BLaER1 treated with 17β-estradiol and CSF1 and Interleukin-3, amounts not matched to agents 10 nM and 100 nM (cell line): ENCODE data around the gene ARPC2.

Experiments used
- H3K27ac ChIP-seq, 11 experiments: shearing (Covaris generic); formaldehyde crosslinking; 2 replicates each; pipeline ENCODE4 v1.8.1; 2022
- H3K27me3 ChIP-seq, 11 experiments: shearing (Covaris generic); formaldehyde crosslinking; 2 replicates each; pipeline ENCODE4 v1.8.1; 2022
- H3K36me3 ChIP-seq, 11 experiments: shearing (Covaris generic); formaldehyde crosslinking; 2 replicates each; pipeline ENCODE4 v1.8.1; 2022
- H3K4me1 ChIP-seq, 10 experiments: shearing (Covaris generic); formaldehyde crosslinking; 2 replicates each; pipeline ENCODE4 v1.8.1; 2022
- H3K4me2 ChIP-seq, 11 experiments: shearing (Covaris generic); formaldehyde crosslinking; 2 replicates each; pipeline ENCODE4 v1.8.1; 2022
- H3K4me3 ChIP-seq, 10 experiments: shearing (Covaris generic); formaldehyde crosslinking; 2 replicates each; pipeline ENCODE4 v1.8.1; 2022
- H3K9ac ChIP-seq, 11 experiments: shearing (Covaris generic); formaldehyde crosslinking; 2 replicates each; pipeline ENCODE4 v1.8.1; 2022
- H3K9me3 ChIP-seq, 11 experiments: shearing (Covaris generic); formaldehyde crosslinking; replicated peaks in 1 of 11; 2 replicates each; pipeline ENCODE4 v1.8.1; 2022
- H4K20me1 ChIP-seq, 11 experiments: shearing (Covaris generic); formaldehyde crosslinking; 2 replicates each; pipeline ENCODE4 v1.8.1; 2022
- Cebpa-rat ChIP-seq, 11 experiments: shearing (Covaris generic); IDR thresholded peaks; 2 replicates each; pipeline ENCODE4 v1.8.1; 2022

Gene ARPC2

DNA sequence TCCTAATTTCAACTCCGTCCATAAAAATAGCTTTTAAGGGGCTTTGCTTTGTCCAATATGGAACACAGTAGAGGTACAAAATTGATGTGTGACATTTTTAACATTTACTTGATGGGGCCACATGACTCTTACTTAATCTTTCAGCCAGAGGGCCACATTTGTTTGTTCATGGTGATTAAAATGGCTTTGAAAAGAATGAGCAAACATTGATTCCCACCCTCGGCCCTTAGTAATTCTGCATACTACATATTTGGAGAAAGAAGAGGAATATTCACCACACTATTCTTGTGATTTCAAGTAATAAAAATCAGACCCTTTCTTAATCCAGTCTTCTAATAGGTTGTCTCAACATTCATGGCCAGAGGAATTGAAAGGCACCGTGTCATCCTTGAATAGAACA is 17.5 kb downstream of the ARPC2 start:
- H3K4me2 ChIP-seq: no peak overlapping the region
- H3K9me3 ChIP-seq: no peaks in the 10 kb centered on the region

DNA sequence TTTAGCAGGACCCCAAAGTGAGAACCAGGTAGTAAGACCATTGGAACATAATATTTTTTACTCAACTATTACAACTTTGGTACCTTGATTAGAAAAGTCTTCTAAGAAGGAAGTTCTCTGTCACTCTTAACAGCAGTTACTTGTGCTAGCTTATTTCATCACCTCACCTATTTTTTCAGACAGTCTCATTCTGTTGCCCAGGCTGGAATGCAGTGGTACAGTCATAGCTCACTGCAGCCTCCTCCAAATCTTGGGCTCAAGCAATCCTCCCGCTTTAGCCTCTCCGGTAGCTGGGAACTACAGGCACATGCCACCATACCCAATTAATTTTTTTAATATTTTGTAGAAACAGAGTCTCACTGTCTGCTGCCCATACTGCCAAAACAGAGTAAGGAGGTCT is 18.0 kb downstream of the ARPC2 start:
- Histone ChIP-seq H3K4me1 (peaks cover 10 to 29% (median 14%) of the 10 kb centered on the region in 10 experiments), H3K36me3 (peaks cover 99 to 100% (median 100%) of the 10 kb centered on the region in 11 experiments), H3K27me3 (no peaks in the 10 kb centered on the region), H4K20me1 (peaks cover 0 to 100% (median 45%) of the 10 kb centered on the region in 11 experiments; a peak in 19 of 22 replicates), H3K9me3 (no peaks in the 10 kb centered on the region), H3K4me2 (no peak overlapping the region), H3K4me3 (no peak overlapping the region), H3K27ac (no peak overlapping the region), H3K9ac (peak overlapping the region in 1 of 11 experiments; percentile 5; a peak in 1 of 22 replicates)
- TF ChIP-seq Cebpa-rat (IDR thresholded peaks at IDR 0.05): no peak

More for the DNA sequence above, 17.5 kb downstream of the ARPC2 start:
- peaks cover 14 to 34% (median 19%) of the 10 kb centered on the region in 10 experiments for H3K4me1 ChIP-seq
- H3K27me3 ChIP-seq: no peaks in the 10 kb centered on the region
- no peak overlapping the region for H3K4me3 ChIP-seq
- TF ChIP-seq Cebpa-rat (IDR thresholded peaks at IDR 0.05): no peak
- H3K36me3 ChIP-seq: peaks cover 97 to 99% (median 99%) of the 10 kb centered on the region in 11 experiments
- H3K27ac ChIP-seq: no peak overlapping the region
- peaks cover 0 to 100% (median 45%) of the 10 kb centered on the region in 11 experiments; a peak in 19 of 22 replicates for H4K20me1 ChIP-seq
- no peak overlapping the region for H3K9ac ChIP-seq

DNA sequence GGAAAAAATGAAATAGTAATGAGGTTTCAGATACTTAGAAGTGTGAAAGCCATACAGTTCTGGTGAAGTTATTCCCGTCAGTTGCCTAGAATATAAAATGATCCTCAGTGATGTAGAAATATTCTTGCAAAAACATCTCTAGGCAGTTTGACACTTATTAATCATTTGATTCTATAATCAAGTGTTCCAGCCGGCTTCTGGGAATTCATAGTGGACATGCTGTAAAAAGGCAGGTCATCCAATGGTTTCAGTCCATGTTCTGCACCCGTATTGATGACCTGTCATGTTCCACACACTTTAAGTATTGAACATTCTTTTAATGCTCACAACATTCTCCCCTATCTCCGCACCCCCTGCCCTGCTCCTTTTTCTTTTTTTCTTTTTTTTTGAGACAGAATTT is 19.8 kb downstream of the ARPC2 start:
- no peaks in the 10 kb centered on the region for H3K27me3 ChIP-seq
- peaks cover 0 to 100% (median 56%) of the 10 kb centered on the region in 11 experiments; a peak in 19 of 22 replicates for H4K20me1 ChIP-seq
- peaks cover 99 to 100% (median 100%) of the 10 kb centered on the region in 11 experiments for H3K36me3 ChIP-seq
- no peak overlapping the region for H3K27ac ChIP-seq
- no peaks in the 10 kb centered on the region for H3K9me3 ChIP-seq
- H3K4me1 ChIP-seq: peaks cover 0 to 11% (median 0%) of the 10 kb centered on the region in 10 experiments; a peak in 1 of 20 replicates
- no peak overlapping the region for H3K4me2 ChIP-seq
- no peak for TF ChIP-seq Cebpa-rat (IDR thresholded peaks at IDR 0.05)
- H3K9ac ChIP-seq: no peak overlapping the region
- no peak overlapping the region for H3K4me3 ChIP-seq

DNA sequence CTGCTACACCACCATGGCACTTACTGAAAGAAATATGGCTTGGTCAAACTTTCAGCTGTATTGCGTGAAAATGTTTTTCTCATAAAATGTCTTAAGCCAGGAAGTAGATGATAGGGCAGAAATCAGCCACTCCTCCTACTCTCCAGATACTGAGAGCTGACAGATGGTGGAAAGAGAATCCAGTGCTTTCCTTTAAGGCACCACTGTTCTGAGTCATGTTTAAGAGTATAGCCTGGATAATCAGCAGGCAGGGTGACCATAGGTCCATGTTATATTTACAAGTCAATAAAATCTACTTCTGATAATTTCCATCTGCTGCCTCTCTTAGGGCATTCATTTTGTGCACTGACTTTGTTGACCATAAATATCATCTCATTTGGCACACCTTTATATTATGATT is 21.9 kb downstream of the ARPC2 start:
- Histone ChIP-seq H4K20me1 (peaks cover 0 to 100% (median 63%) of the 10 kb centered on the region in 11 experiments; a peak in 20 of 22 replicates), H3K9ac (no peak overlapping the region), H3K27ac (no peak overlapping the region; a peak in 1 of 22 replicates), H3K4me3 (no peak overlapping the region), H3K27me3 (no peaks in the 10 kb centered on the region), H3K4me1 (0 out of 20 replicates have a peak, but pooled peaks cover 0 to 2% (median 0%) of the 10 kb centered on the region in 10 experiments), H3K36me3 (peaks cover 100% of the 10 kb centered on the region in 11 experiments), H3K4me2 (no peak overlapping the region), H3K9me3 (no peaks in the 10 kb centered on the region)
- TF ChIP-seq Cebpa-rat (IDR thresholded peaks at IDR 0.05): no peak

DNA sequence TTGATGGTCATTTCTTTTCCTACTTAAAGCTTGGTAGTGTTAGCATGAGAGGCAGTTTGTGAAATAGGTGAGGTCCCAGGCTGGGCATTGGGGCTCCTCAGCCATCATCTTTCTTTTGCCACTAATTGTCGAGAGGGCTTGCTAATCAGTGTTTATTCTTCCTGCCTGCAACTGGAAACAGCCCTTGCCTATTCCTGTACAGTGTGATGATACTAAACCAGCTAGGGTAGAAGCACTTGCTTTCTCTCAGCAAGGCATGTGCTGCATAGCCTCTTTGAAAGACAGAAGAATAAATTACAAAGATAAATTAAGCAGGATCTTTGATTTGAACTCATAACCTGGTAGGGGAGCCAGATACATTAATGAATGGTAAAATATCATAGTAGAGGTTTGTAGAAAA is 27.2 kb downstream of the ARPC2 start:
- Histone ChIP-seq H3K27me3 (no peaks in the 10 kb centered on the region), H3K36me3 (peaks cover 100% of the 10 kb centered on the region in 11 experiments)

DNA sequence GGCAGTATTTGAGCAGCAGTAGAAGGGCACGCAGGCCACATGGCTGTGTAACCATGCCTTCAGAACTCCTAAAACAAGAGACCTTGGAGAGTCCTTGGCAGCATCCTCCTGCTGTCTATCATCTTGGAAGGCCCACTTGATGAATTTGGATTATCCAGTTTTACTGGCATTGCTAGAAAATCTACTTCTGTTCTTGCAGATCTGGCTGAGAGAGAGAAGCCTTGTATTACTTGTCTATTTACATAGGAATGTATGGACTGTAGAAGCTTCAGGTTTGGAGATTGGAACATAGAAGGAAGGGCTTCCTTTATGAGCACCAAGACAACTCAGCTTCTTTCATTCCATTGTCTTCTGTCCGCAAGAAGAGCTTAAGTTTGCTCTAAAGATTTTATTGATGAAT is 27.7 kb downstream of the ARPC2 start:
- H3K4me2 ChIP-seq: no peak overlapping the region
- H3K4me3 ChIP-seq: no peak overlapping the region
- H3K27ac ChIP-seq: no peak overlapping the region
- H3K27me3 ChIP-seq: no peaks in the 10 kb centered on the region
- no peaks in the 10 kb centered on the region for H3K9me3 ChIP-seq
- H3K4me1 ChIP-seq: peaks cover 0 to 13% (median 0%) of the 10 kb centered on the region in 10 experiments; a peak in 5 of 20 replicates
- no peak for TF ChIP-seq Cebpa-rat (IDR thresholded peaks at IDR 0.05)
- no peak overlapping the region for H3K9ac ChIP-seq
- H4K20me1 ChIP-seq: peaks cover 0 to 100% (median 76%) of the 10 kb centered on the region in 11 experiments; a peak in 19 of 22 replicates
- peaks cover 100% of the 10 kb centered on the region in 11 experiments for H3K36me3 ChIP-seq

More for the DNA sequence above, 27.2 kb downstream of the ARPC2 start:
- H3K27ac ChIP-seq: no peak overlapping the region
- no peaks in the 10 kb centered on the region for H3K9me3 ChIP-seq
- TF ChIP-seq Cebpa-rat (IDR thresholded peaks at IDR 0.05): no peak
- peaks cover 0 to 100% (median 71%) of the 10 kb centered on the region in 11 experiments; a peak in 19 of 22 replicates for H4K20me1 ChIP-seq
- no peak overlapping the region for H3K4me2 ChIP-seq
- H3K4me3 ChIP-seq: no peak overlapping the region
- peaks cover 0 to 9% (median 0%) of the 10 kb centered on the region in 10 experiments; a peak in 5 of 20 replicates for H3K4me1 ChIP-seq
- H3K9ac ChIP-seq: no peak overlapping the region

DNA sequence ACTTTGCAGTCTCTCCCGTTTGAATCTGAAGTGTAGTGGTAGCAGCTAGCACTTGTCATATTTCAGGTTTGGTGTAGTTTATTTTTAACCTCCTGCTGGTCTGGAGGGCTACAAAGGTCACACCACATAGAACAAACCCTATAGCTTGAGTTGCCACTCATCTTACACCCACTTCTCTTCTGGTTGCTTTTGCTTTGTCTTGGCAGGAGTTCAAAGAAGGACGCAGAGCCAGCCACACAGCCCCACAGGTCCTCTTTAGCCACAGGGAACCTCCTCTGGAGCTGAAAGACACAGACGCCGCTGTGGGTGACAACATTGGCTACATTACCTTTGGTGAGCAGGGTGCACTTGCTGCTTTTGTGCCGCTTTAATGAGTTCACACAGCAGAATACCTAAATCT is 28.2 kb downstream of the ARPC2 start:
- no peak overlapping the region for H3K4me3 ChIP-seq
- H3K4me1 ChIP-seq: peaks cover 0 to 19% (median 0%) of the 10 kb centered on the region in 10 experiments; a peak in 5 of 20 replicates
- no peak for TF ChIP-seq Cebpa-rat (IDR thresholded peaks at IDR 0.05)
- no peak overlapping the region for H3K27ac ChIP-seq
- H3K9me3 ChIP-seq: no peaks in the 10 kb centered on the region
- H4K20me1 ChIP-seq: peaks cover 0 to 100% (median 81%) of the 10 kb centered on the region in 11 experiments; a peak in 20 of 22 replicates
- H3K9ac ChIP-seq: no peak overlapping the region
- no peak overlapping the region for H3K4me2 ChIP-seq
- no peaks in the 10 kb centered on the region for H3K27me3 ChIP-seq
- peaks cover 100% of the 10 kb centered on the region in 11 experiments for H3K36me3 ChIP-seq

DNA sequence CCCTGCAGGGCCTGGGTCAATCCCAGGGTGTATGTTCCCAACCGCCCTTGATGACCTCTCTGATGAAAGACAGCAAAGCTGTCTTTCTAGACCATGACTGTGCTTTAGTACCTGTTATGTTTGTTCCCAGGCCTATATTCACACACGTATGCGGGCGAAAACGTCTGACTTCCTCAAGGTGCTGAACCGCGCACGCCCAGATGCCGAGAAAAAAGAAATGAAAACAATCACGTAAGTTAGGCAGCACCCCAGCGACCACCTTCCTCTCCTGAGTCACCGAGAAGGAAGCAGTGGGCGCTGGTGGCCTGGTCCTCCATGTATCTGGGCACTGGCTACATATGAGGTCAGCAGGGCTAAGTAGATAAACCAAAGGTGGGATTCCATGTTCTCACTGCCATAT is 32.7 kb downstream of the ARPC2 start:
- Histone ChIP-seq H3K27ac (peak overlapping the region in 2 of 11 experiments; percentile 1 to 25; a peak in 1 of 22 replicates), H3K36me3 (peaks cover 100% of the 10 kb centered on the region in 11 experiments)
- TF ChIP-seq Cebpa-rat (IDR thresholded peaks at IDR 0.05): no peak

DNA sequence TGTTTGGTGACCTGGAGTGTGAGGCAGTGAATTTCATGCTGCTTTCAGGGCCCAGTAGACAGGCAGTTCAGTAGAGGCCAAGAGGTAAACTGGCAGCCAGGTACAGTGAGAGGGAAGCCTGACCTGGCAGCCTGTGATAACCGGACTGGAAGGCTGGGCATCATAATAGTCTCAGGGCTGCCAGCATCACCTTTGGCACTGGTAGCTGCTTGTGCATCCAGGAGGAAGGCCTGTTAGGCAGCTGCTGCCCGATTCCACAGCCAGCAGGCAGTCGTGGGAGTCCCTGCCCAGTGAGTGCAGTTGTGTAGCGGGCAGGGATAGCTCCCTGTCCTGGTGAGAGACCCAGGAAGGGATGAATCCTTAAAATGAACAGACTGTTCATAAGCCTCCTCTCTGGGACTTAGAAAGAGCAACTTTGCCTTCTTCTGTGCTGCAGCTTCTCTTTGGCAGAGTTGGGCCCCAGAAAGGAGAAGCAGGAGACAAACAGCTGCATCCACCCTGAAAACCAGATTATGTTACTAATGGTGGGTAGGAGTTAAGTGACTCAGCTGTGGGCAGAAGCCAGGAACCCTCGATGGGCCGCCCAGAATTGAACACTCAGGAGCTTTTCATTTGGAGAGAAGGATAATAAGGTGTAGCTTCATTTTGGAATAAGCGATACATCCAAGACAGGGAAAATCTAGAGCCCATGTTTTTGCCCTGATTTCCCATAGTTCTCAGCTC is 35.7 kb downstream of the ARPC2 start:
- peaks cover 87 to 95% (median 92%) of the 10 kb centered on the region in 11 experiments for H3K36me3 ChIP-seq

More for the DNA sequence above, 32.7 kb downstream of the ARPC2 start:
- 0 out of 22 replicates have a peak overlapping the region, but pooled peaks of 2 of the 11 experiments have one; percentile 30 to 31 for H3K9ac ChIP-seq
- no peaks in the 10 kb centered on the region for H3K27me3 ChIP-seq
- H3K4me3 ChIP-seq: no peak overlapping the region
- peaks cover 10 to 100% (median 85%) of the 10 kb centered on the region in 11 experiments for H4K20me1 ChIP-seq
- no peaks in the 10 kb centered on the region for H3K9me3 ChIP-seq
- peaks cover 0 to 64% (median 22%) of the 10 kb centered on the region in 10 experiments; a peak in 14 of 20 replicates for H3K4me1 ChIP-seq
- peak overlapping the region in 1 of 11 experiments; percentile 15; a peak in 1 of 22 replicates for H3K4me2 ChIP-seq

More for the DNA sequence above, 35.7 kb downstream of the ARPC2 start:
- Histone ChIP-seq H3K9ac (peak overlapping the region in 7 of 11 experiments; percentile 17 to 63 (median 27); a peak in 10 of 22 replicates), H3K27ac (peak overlapping the region in 9 of 11 experiments; percentile 37 to 64 (median 51); a peak in 16 of 22 replicates), H3K9me3 (no peaks in the 10 kb centered on the region), H4K20me1 (peaks cover 18 to 98% (median 84%) of the 10 kb centered on the region in 11 experiments), H3K4me2 (peak overlapping the region in 8 of 11 experiments; percentile 12 to 93 (median 58); a peak in 15 of 22 replicates), H3K27me3 (no peaks in the 10 kb centered on the region), H3K4me1 (peaks cover 8 to 93% (median 39%) of the 10 kb centered on the region in 10 experiments), H3K4me3 (no peak overlapping the region)
- no peak for TF ChIP-seq Cebpa-rat (IDR thresholded peaks at IDR 0.05)
